Superior temporal gyrus (tissue), 1 donor: ENCODE results near the gene RAX2.

Experiments
- DNase-seq: peaks from one replicate; pipeline ENCODE4 v3.0.0-alpha.2; 2016; ENCODE audit errors: extremely low spot score

RAX2 gene

DNA sequence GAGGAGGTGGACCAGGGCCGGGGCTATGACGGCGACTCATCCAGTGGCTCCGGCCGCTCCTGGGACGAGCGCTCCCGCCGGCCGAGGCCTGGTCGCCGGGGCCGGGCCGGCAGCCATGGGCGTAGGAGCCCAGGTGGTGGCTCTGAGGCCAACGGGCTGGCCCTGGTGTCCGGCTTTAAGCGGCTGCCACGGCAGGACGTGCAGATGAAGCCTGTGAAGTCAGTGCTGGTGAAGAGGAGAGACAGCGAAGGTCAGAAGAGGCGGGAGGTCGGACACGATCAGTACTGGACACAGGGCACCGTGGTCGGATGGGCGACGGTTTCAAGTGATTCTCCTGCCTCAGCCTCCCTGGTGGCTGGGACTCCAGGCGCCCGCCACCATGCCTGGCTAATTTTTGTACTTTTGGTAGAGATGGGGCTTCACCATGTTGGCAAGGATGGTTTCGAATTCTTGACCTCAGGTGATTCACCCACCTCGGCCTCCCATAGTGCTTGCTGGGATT lies 41.5 kb downstream of the RAX2 start:
- no peak for DNase-seq

DNA sequence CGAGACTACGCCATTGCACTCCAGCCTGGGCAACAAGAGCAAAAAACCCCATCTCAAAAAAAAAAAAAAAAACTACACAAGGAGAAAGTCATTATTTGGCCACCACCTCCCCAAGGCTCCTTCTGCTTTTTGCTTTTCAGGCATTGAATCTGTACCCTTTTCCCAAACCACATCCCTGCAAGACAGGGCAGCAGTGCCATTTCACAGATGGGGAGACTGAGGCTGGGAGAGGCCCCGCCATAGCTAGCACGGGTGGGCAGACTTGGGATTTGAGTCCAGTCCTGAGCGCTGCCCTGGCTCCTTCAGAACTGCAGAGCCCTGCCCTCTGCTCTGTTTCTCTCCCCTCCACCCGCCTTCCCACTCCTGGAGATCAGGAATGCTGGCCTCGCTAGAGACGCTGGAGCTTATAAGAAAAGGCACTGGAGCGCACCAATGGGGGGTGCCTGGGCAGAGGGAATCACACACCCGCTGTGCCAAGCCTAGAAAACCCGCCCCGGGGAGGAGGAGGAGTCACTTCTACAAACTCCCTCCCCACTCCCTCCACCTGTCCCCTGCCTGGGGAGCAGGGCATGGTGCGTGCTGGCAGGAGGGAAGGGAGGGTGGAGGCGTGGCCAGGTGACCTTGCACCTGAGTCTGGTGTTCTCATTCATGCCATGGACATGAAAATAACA lies 46.3 kb downstream of the RAX2 start:
- DNase-seq, result no peak

DNA sequence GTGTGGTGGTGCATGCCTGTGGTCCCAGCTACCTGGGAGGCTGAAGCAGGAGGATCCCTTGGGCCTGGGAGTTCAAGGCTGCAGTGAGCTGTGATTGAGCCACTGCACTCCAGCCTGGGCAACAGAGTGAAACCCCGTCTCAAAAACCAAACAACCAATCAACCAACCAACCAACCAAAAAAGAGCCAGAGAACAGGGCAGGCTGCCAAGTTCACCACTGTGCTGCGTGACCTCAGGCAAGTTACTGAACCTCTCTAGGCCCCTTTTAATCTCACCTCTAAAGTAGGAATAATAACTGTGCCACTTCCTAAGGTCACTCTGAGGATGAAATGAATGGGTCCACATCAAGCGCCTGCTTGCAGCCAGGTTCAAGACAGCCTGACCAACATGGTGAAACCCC lies 46.9 kb downstream of the RAX2 start:
- DNase-seq, result no peak

DNA sequence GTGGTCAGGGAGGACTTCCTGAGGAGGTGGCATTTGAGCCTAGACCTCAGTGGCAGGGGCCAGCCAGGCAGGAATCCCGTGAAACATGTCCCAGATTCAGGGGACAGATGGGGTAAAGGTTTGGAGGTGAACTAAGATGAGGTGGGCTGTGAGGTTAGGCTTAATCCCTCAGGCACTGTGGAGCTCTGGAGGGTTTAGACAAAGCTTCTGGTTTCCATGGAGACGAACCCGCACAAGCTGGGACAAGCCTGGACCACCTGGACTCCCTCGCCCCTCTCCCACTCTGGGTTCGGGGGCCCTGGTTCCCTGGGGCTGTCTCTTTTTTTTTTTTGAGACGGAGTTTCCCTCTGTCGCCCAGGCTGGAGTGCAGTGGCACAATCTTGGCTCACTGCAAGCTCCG lies 48.1 kb downstream of the RAX2 start:
- no peak for DNase-seq

DNA sequence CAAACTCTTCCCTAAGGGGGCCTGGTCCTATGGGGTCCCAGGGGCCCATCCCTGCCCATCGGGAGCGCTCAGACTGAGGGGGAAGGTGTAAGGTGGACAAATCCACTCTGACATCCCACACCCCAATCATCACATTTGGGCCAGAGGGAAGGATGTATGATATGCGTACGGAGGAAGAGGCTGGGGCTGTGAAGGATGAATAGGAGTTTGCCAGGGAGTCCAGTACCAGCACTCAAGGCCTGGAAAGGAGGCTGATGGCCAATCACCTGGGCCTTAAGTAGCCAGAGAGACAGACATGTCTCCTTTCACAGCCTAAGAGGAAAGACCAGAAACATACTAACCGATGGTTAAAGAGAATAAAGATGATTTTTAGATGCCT lies 48.9 kb downstream of the RAX2 start:
- no peak for DNase-seq

DNA sequence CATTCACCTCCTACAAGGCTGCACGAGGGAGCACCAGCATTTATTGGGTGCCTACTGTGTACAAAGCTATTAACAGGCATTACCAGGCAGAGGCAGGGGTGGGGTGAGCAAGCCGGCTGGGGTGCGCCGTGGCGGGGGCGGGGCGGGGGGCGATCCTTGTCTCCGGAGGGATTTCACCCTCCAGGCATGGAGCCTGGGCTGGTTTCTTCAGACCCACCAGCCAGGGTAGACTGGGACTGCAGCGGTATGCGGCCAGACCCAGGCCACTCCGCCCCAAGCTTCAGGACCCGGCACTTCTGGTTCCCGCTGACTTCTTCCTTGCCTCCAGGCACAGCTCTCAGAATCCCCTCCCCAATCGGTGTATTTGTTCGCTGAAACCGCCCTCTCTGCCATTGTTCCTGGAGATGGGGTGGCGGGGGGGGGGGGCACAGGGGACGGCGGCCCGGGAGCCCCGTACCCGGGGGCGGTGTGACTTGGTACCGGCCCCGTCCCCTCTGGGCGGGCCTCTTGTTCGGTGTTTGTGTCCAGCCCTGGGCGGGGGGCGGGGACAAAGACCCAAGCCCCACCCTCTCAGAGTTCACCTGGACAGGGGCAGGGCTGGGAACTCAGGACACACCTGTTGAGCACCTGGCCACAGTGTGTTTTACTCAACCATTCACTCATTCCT lies 49.5 kb downstream of the RAX2 start:
- no peak for DNase-seq

- DNase-seq, result no peak
Measured at GRCh38 chr19:3721887-3722442, 50.1 kb downstream of the RAX2 start.

DNA sequence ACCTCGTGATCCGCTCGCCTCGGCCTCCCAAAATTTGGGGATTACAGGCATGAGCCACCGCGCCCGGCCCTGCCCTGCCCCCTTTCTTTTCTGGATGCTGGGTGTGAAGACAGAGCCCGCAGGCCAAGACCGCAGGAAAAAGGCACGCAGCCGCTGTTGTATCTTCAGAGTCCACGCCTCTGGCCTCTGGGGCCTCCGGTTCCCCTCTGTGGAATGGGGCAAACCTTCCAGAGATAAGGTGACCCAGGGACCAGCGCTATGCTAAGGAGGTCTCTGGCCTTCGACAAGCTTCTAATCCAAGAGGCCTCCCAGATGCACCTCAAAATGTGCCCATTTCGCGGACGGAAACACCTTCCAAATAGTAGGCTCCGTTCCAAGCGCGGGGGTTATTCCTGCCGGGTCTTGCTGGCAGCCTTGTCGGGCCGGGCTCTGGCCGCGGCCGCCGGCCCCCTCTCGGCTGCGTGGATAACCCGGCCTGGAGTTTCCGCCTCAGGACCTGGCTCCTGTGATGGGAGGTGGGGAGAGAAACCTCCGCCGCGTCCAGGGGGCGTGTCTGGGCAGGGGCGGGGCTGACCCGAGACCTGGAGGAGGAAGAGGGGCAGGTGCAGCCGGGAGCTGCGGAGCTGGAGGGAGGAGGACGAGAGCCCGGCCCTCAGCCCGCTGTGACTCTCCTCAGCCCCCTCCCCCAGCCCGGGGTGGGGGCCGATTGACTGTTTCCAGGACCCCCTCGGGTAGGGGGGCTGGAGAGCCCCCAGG lies 50.7 kb downstream of the RAX2 start:
- DNase-seq, result peak; percentile 22

- DNase-seq, result no peak
Measured at GRCh38 chr19:3720349-3720917, 51.6 kb downstream of the RAX2 start.

- DNase-seq, result no peak
Measured at GRCh38 chr19:3719868-3720267, 52.2 kb downstream of the RAX2 start.
